H1 (cell line): ENCODE measurements around the gene NLRX1. TPM values are rescaled to one million over a fixed set of nuclear protein-coding genes. Genes with fewer than 3 reads are reported as not detected.
"Not testable (repeated sequence)": the region's sequence is repeated elsewhere in the genome, so short reads cannot be mapped to it uniquely, and the experiment has no call there.

ENCODE experiments used
- CTCF ChIA-PET: fragments of 300-600 bp; sonication (Branson Sonifier 250); formaldehyde crosslinking; loops from one replicate; lab custom pipeline; 2021; ENCODE audit not compliant: partially characterized antibody; lab: Charles Lee
- POLR2A ChIA-PET: fragments of 300-600 bp; sonication (Branson Sonifier 250); formaldehyde crosslinking; loops from one replicate; lab custom pipeline; 2021; ENCODE audit warnings: inconsistent platforms; ENCODE audit not compliant: partially characterized antibody; lab: Charles Lee
- DNase-seq, 2 experiments: peaks; one replicate each; pipeline versions ENCODE4 v3.0.0 to v3.0.0-alpha.2; 2010 to 2022; ENCODE audit warnings: low spot score in 2 of 2, low read depth in 1 of 2, mixed read lengths in 1 of 2
- FAIRE-seq: peaks from 2 replicates; lab custom pipeline; 2011; peaks lifted over from hg19 to GRCh38; lab: Jason Lieb, UNC
- H2AFZ ChIP-seq: 2 replicates; pipeline ENCODE4 v1.8.1; 2012; ENCODE audit warnings: low read length, inconsistent platforms
- H2AK5ac ChIP-seq: 2 replicates; pipeline ENCODE4 v1.6.1; 2013; ENCODE audit warnings: low read depth, low read length
- H2BK120ac ChIP-seq: replicated peaks from 2 replicates; pipeline ENCODE3; 2013; ENCODE audit warnings: low read depth, low read length, inconsistent platforms
- H2BK12ac ChIP-seq: 2 replicates; pipeline ENCODE4 v1.6.1; 2013; ENCODE audit warnings: low read depth, low read length
- H2BK15ac ChIP-seq: 2 replicates; pipeline ENCODE4 v1.6.1; 2013; ENCODE audit warnings: low read length
- H2BK20ac ChIP-seq: 2 replicates; pipeline ENCODE4 v1.6.1; 2013; ENCODE audit warnings: low read length
- H2BK5ac ChIP-seq: 2 replicates; pipeline ENCODE4 v1.6.1; 2013; ENCODE audit warnings: low read depth, low read length
- H3K14ac ChIP-seq: 2 replicates; pipeline ENCODE4 v1.6.1; 2013; ENCODE audit warnings: inconsistent platforms; ENCODE audit not compliant: insufficient read length
- H3K18ac ChIP-seq: 2 replicates; pipeline ENCODE4 v1.6.1; 2013; ENCODE audit warnings: low read length; ENCODE audit errors: extremely low read depth
- H3K23ac ChIP-seq: 2 replicates; pipeline ENCODE4 v1.6.1; 2013; ENCODE audit warnings: inconsistent platforms; ENCODE audit not compliant: insufficient read length
- H3K23me2 ChIP-seq: 2 replicates; pipeline ENCODE4 v1.6.1; 2013; ENCODE audit warnings: low read depth, low read length
- H3K27ac ChIP-seq: 2 replicates; pipeline ENCODE4 v1.6.1; 2011; ENCODE audit warnings: low read depth, low read length, inconsistent platforms
- H3K27me3 ChIP-seq, 4 experiments: replicated peaks in 1 of 4; 1 replicate in 1 of 4; 2 replicates in 3 of 4; pipeline versions ENCODE4 v1.6.1 to v1.8.1; 2011 to 2013; ENCODE audit warnings: low read length in 3 of 4, mild to moderate bottlenecking in 3 of 4, inconsistent platforms in 2 of 4, mixed read lengths in 2 of 4, moderate library complexity in 1 of 4; ENCODE audit not compliant: control insufficient read depth in 3 of 4, insufficient read depth in 3 of 4; ENCODE audit errors: extremely low read depth in 1 of 4
- H3K36me3 ChIP-seq, 4 experiments: 2 replicates each; pipeline versions ENCODE4 v1.6.1 to v1.8.1; 2011 to 2013; ENCODE audit warnings: mild to moderate bottlenecking in 4 of 4, low read length in 3 of 4, moderate library complexity in 2 of 4, control low read depth in 1 of 4, inconsistent platforms in 1 of 4; ENCODE audit not compliant: insufficient read depth in 4 of 4, control insufficient read depth in 2 of 4
- H3K4ac ChIP-seq: replicated peaks from 2 replicates; pipeline ENCODE3; 2013; ENCODE audit warnings: low read length, low read depth, mixed read lengths, inconsistent platforms; ENCODE audit not compliant: insufficient read length
- H3K4me1 ChIP-seq, 4 experiments: replicated peaks in 1 of 4; 1 replicate in 1 of 4; 2 replicates in 3 of 4; pipeline versions ENCODE4 v1.6.1 to v1.8.1; 2011 to 2013; ENCODE audit warnings: low read length in 3 of 4, inconsistent platforms in 2 of 4, mixed read lengths in 1 of 4; ENCODE audit not compliant: insufficient read depth in 4 of 4, control insufficient read depth in 3 of 4
- H3K4me2 ChIP-seq, 2 experiments: 2 replicates each; pipeline versions ENCODE4 v1.6.1 to v1.8.1; 2011 to 2013; ENCODE audit warnings: low read depth in 2 of 2, low read length in 2 of 2, control low read depth in 1 of 2, inconsistent platforms in 1 of 2, mild to moderate bottlenecking in 1 of 2; ENCODE audit not compliant: insufficient read depth in 1 of 2
- H3K4me3 ChIP-seq, 4 experiments: fragments of 200-600, 300-600 bp in 1 of 4; sonication (generic), shearing (Covaris generic), sonication (Bioruptor Twin) in 1 of 4; 2 replicates each; pipeline versions ENCODE4 v1.5.1 to v1.8.1; 2011 to 2016; ENCODE audit warnings: low read length in 4 of 4, low read depth in 3 of 4, control low read depth in 2 of 4, inconsistent platforms in 2 of 4, mild to moderate bottlenecking in 2 of 4, mixed read lengths in 1 of 4, moderate library complexity in 1 of 4; ENCODE audit not compliant: insufficient read depth in 2 of 4; ENCODE audit errors: extremely low read depth in 1 of 4
- H3K56ac ChIP-seq: replicated peaks from 2 replicates; pipeline ENCODE3; 2013; ENCODE audit warnings: low read depth, mild to moderate bottlenecking, mixed read lengths, low read length, inconsistent platforms; ENCODE audit not compliant: insufficient read length
- H3K79me1 ChIP-seq: 2 replicates; pipeline ENCODE4 v1.6.1; 2013; ENCODE audit warnings: low read depth, low read length, control low read depth
- H3K79me2 ChIP-seq, 2 experiments: 2 replicates each; pipeline versions ENCODE4 v1.6.1 to v1.8.1; 2012 to 2013; ENCODE audit warnings: low read length in 2 of 2, mild to moderate bottlenecking in 2 of 2, inconsistent platforms in 1 of 2; ENCODE audit not compliant: insufficient read depth in 2 of 2, control insufficient read depth in 1 of 2
- H3K9ac ChIP-seq, 4 experiments: replicated peaks in 1 of 4; 1 replicate in 1 of 4; 2 replicates in 3 of 4; pipeline versions ENCODE4 v1.6.1 to v1.8.1; 2011 to 2013; ENCODE audit warnings: low read depth in 3 of 4, low read length in 3 of 4, control low read depth in 2 of 4, mild to moderate bottlenecking in 2 of 4, moderate library complexity in 2 of 4, inconsistent platforms in 1 of 4; ENCODE audit errors: extremely low read depth in 1 of 4
- H3K9me3 ChIP-seq, 2 experiments: 2 replicates each; pipeline versions ENCODE4 v1.6.1 to v1.8.1; 2012 to 2013; ENCODE audit warnings: mild to moderate bottlenecking in 2 of 2, moderate library complexity in 2 of 2, control low read depth in 1 of 2, inconsistent platforms in 1 of 2, low read depth in 1 of 2, low read length in 1 of 2, mixed read lengths in 1 of 2; ENCODE audit not compliant: insufficient read depth in 2 of 2
- H4K20me1 ChIP-seq, 2 experiments: replicated peaks in 1 of 2; 2 replicates each; pipeline versions ENCODE3 to v1.8.1; 2011 to 2013; ENCODE audit warnings: inconsistent platforms in 2 of 2, low read length in 2 of 2, mild to moderate bottlenecking in 1 of 2; ENCODE audit not compliant: insufficient read depth in 2 of 2, control insufficient read depth in 1 of 2
- H4K5ac ChIP-seq: 2 replicates; pipeline ENCODE4 v1.6.1; 2013; ENCODE audit warnings: low read length, low read depth, mixed read lengths, inconsistent platforms; ENCODE audit not compliant: insufficient read length
- H4K8ac ChIP-seq: 2 replicates; pipeline ENCODE4 v1.8.0; 2013; ENCODE audit warnings: mild to moderate bottlenecking, moderate library complexity, low read length, inconsistent platforms; ENCODE audit not compliant: insufficient read depth; ENCODE audit errors: extremely low read depth
- H4K91ac ChIP-seq: replicated peaks from 2 replicates; pipeline ENCODE3; 2013; ENCODE audit warnings: low read length, mixed read lengths, inconsistent platforms; ENCODE audit not compliant: insufficient read length
- WGBS, 2 experiments: shearing (Covaris generic) in 1 of 2; methylation state at CpG; one replicate each; pipeline versions ENCODE4 v1.1.6 to v1.1.7; 2013 to 2015; ENCODE audit warnings: low lambda C conversion rate in 2 of 2, mixed read lengths in 2 of 2, inconsistent platforms in 1 of 2, low coverage in 1 of 2, missing lambda C conversion rate in 1 of 2; ENCODE audit not compliant: insufficient replicate concordance in 2 of 2, insufficient coverage in 1 of 2, insufficient read length in 1 of 2; ENCODE audit errors: extremely low coverage in 1 of 2, missing lambda C conversion rate in 1 of 2; 5-methylcytosine and 5-hydroxymethylcytosine counted together
- polyA plus RNA-seq, 7 experiments: library from polyadenylated mRNA; depleted of rRNA in 3 of 7; stranded (reverse) in 5 of 7; unstranded in 2 of 7; fragments of >200 nt in 5 of 7; fragments of 200-250 nt in 2 of 7; gene quantifications; 1 replicate in 5 of 7; 2 replicates in 1 of 7; 4 replicates in 1 of 7; pipeline versions ENCODE4 v1.2.1 to v1.2.3, GENCODE V29; 2011 to 2013; ENCODE audit warnings: missing spikeins in 2 of 7, mixed read lengths in 2 of 7
- total RNA-seq: library from RNA; stranded (reverse); fragmentation: NEBNext Ultra II Directional; extraction: Animal tissue kit (Norgen Biotek cat#: 25700); gene quantifications from 2 replicates; pipeline ENCODE4 v1.2.1, GENCODE V29; 2021

NLRX1 gene
- total and polyA plus RNA-seq, 2 of the 8 experiments (the other 6 are each of a cell fraction or from before 2014, with no cell fraction given): 13.2 to 18.6 TPM

GRCh38 chr11:119184399-119184798, 15.9 kb downstream of the NLRX1 start:
- not testable (repeated sequence) for H3K27ac ChIP-seq, H4K20me1 ChIP-seq, H3K23me2 ChIP-seq, H3K9me3 ChIP-seq, H2AK5ac ChIP-seq, H2BK120ac ChIP-seq, DNase-seq, H3K18ac ChIP-seq, H4K91ac ChIP-seq, H3K9ac ChIP-seq, H3K79me1 ChIP-seq, H3K4me3 ChIP-seq, H2AFZ ChIP-seq, H2BK20ac ChIP-seq, H3K14ac ChIP-seq, FAIRE-seq, H3K4ac ChIP-seq, H2BK12ac ChIP-seq, H3K79me2 ChIP-seq, H4K5ac ChIP-seq, H2BK15ac ChIP-seq, H2BK5ac ChIP-seq, H3K4me1 ChIP-seq, H3K36me3 ChIP-seq, H4K8ac ChIP-seq, H3K23ac ChIP-seq, H3K4me2 ChIP-seq, H3K27me3 ChIP-seq, H3K56ac ChIP-seq
- WGBS, 2 experiments: 86% methylated on average over 9 of the region's 9 CpGs; no CpG with 5 or more reads in 1 of the 2 experiments
- ChIA-PET POLR2A (interaction anchor here (0.7 to 1.7 kb wide), 4 partner anchors 9 to 100 kb away, joined by 3 to 5 read pairs (median 4); partner anchors contain the start of genes HMBS and NLRX1), CTCF (interaction anchor here (1.9 to 24.3 kb wide), 3 partner anchors 11 to 35 kb away, joined by 6 to 389 read pairs (median 45); partner anchors contain the start of gene ABCG4)
